ENCODE data around the gene PTGS2. TPM values are rescaled to one million over a fixed set of nuclear protein-coding genes. Genes with fewer than 3 reads are reported as not detected.

The PTGS2 gene
- polyA plus RNA-seq, 1 experiment, result 100 TPM

GRCh38 chr1:186633116-186633515, 47.1 kb downstream of the PTGS2 start:
- H3K4me3 ChIP-seq (ENCODE audit: low read depth, low read length), result no peak overlapping the region
- ChIA-PET POLR2A (no interaction called here), CTCF (no interaction called here)
- no peaks in the 10 kb centered on the region for H3K36me3 ChIP-seq (ENCODE audit: control insufficient read depth, insufficient read depth, low read length)
- TF ChIP-seq, protein P1, sequence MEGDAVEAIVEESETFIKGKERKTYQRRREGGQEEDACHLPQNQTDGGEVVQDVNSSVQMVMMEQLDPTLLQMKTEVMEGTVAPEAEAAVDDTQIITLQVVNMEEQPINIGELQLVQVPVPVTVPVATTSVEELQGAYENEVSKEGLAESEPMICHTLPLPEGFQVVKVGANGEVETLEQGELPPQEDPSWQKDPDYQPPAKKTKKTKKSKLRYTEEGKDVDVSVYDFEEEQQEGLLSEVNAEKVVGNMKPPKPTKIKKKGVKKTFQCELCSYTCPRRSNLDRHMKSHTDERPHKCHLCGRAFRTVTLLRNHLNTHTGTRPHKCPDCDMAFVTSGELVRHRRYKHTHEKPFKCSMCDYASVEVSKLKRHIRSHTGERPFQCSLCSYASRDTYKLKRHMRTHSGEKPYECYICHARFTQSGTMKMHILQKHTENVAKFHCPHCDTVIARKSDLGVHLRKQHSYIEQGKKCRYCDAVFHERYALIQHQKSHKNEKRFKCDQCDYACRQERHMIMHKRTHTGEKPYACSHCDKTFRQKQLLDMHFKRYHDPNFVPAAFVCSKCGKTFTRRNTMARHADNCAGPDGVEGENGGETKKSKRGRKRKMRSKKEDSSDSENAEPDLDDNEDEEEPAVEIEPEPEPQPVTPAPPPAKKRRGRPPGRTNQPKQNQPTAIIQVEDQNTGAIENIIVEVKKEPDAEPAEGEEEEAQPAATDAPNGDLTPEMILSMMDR (IDR thresholded peaks at IDR 0.05; ENCODE audit: insufficient read depth, low read depth, low read length), result no peak
- DNase-seq (ENCODE audit: low read depth), result no peak
- no peaks in the 10 kb centered on the region for H3K27me3 ChIP-seq (ENCODE audit: control insufficient read depth, insufficient read depth, low read length)

DNA sequence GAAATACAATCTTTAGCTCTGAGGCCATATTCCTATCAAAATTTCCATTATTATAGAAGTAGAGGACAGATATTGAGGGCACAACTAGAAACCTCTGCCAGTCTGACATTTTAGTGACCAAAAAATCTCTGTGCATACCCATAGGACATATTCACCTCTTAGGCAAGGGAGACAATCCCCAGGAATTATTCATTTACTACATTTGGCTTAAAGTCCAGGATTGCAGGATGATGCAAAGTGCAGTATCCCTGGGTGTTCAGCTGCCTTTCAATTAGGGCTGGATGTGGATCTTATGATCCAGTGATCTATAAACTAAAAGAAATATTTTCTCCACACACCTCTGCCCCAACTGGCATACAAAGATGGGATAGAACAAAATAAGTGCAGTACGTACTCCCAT, 50.9 kb downstream of the PTGS2 start:
- ChIA-PET CTCF (no interaction called here), POLR2A (no interaction called here)
- H3K27me3 ChIP-seq (ENCODE audit: control insufficient read depth, insufficient read depth, low read length), result no peaks in the 10 kb centered on the region

DNA sequence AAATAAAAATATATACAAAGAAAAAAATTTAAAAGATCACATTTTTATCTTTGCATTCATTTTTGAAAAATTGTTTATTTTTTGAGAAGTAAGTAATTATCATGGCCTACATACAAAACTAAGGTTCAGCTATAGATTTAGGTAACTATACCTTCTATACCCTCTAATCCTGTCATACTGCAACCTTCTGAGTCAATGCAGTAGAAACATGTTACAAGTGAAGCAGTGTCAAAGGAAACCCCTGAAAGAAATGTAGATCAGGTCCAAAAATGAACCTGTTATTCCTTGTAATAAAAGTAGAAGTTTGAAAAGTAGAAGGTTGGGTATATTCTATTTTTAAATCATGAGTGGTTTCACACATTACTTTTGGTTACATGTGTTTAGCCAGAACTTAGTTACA, 51.3 kb downstream of the PTGS2 start:
- CTCF ChIA-PET, result no interaction called here
- no peak overlapping the region for H3K4me3 ChIP-seq (ENCODE audit: low read depth, low read length)
- TF ChIP-seq, protein P1 (IDR thresholded peaks at IDR 0.05; ENCODE audit: insufficient read depth, low read depth, low read length), result no peak
- H3K36me3 ChIP-seq (ENCODE audit: control insufficient read depth, insufficient read depth, low read length), result no peaks in the 10 kb centered on the region
- no peak for DNase-seq (ENCODE audit: low read depth)
- no peaks in the 10 kb centered on the region for H3K27me3 ChIP-seq (ENCODE audit: control insufficient read depth, insufficient read depth, low read length)
- POLR2A ChIA-PET, result no interaction called here

More for the DNA sequence above, 50.9 kb downstream of the PTGS2 start:
- no peak for DNase-seq (ENCODE audit: low read depth)
- TF ChIP-seq, protein P1 (IDR thresholded peaks at IDR 0.05; ENCODE audit: insufficient read depth, low read depth, low read length), result no peak
- Histone ChIP-seq H3K4me3 (ENCODE audit: low read depth, low read length) (no peak overlapping the region), H3K36me3 (ENCODE audit: control insufficient read depth, insufficient read depth, low read length) (no peaks in the 10 kb centered on the region)

DNA sequence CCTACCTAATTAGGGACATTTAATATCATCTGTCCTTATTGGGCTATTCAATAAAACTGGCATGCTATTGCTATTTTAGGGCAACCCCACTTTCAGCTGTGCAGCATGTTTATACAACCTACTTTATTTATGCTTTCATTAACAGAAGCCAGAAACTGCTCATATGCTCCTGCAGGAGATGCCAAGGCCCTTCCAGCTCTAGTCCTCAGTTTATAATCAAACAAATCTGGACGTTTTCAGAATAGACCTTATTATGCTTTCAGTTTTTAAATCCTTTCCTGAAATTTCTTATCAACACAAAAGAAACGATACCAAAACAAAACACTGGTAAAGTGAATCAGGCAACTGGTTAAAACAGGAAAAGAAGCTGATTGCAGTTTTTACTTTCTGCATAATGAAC, 53.2 kb downstream of the PTGS2 start:
- no peaks in the 10 kb centered on the region for H3K36me3 ChIP-seq (ENCODE audit: control insufficient read depth, insufficient read depth, low read length)
- H3K27me3 ChIP-seq (ENCODE audit: control insufficient read depth, insufficient read depth, low read length), result no peaks in the 10 kb centered on the region
- no peak for DNase-seq (ENCODE audit: low read depth)
- CTCF ChIA-PET, result no interaction called here
- no peak overlapping the region for H3K4me3 ChIP-seq (ENCODE audit: low read depth, low read length)
- TF ChIP-seq, protein P1 (IDR thresholded peaks at IDR 0.05; ENCODE audit: insufficient read depth, low read depth, low read length), result no peak
- POLR2A ChIA-PET, result no interaction called here

DNA sequence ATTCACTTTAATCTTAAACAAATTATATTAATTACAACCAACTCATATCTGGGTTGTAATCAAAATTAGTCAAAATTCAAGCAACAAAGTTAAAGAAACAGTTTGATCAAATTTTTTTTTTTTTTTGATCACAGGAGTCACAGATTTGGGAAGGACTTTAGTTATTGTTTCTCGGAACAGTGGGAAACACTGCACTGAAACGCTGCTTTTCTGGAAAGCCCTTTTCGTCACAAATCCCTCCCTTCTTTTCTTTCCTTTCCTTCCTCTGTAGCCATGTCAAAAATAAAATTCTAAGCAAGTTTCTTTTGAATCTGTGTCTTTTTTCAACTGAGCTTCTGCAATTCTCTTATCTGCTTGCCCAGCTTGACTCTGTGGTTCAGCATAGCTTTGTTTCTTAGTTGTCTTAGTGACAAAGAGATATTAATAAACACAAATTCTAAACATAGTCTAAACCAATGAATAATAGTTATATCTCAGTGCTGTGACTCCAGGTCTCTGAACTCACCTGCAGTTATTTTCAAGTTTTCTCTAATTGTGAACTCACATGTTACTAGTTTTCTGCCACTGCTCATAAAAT, 53.8 kb downstream of the PTGS2 start:
- DNase-seq (ENCODE audit: low read depth), result no peak
- ChIA-PET CTCF (interaction anchor here (1.0 kb wide), 1 partner anchor 37 kb away, joined by 4 read pairs; no protein-coding TSS in a partner anchor), POLR2A (no interaction called here)

More for the DNA sequence above, 53.8 kb downstream of the PTGS2 start:
- H3K36me3 ChIP-seq (ENCODE audit: control insufficient read depth, insufficient read depth, low read length), result no peaks in the 10 kb centered on the region
- no peaks in the 10 kb centered on the region for H3K27me3 ChIP-seq (ENCODE audit: control insufficient read depth, insufficient read depth, low read length)
- TF ChIP-seq, protein P1 (IDR thresholded peaks at IDR 0.05; ENCODE audit: insufficient read depth, low read depth, low read length), result no peak
- H3K4me3 ChIP-seq (ENCODE audit: low read depth, low read length), result no peak overlapping the region
